Testis (tissue), 2 donors: ENCODE data around the gene COL15A1.

ENCODE experiments used
- POLR2A ChIP-seq: fragments of 450-650 bp; IDR thresholded peaks from one replicate; pipeline ENCODE4 v1.6.1; 2017; ENCODE audit warnings: antibody characterized with exemption, mild to moderate bottlenecking, moderate library complexity
- TF ChIP-seq, protein P1 (sequence below), 3 experiments: fragments of 450-650 bp in 2 of 3; fragments of 200-600 bp in 1 of 3; sonication (generic) in 1 of 3; IDR thresholded peaks; one replicate each; pipeline ENCODE4 v1.5.1; 2016 to 2019; ENCODE audit warnings: antibody characterized with exemption in 3 of 3, mild to moderate bottlenecking in 2 of 3, moderate library complexity in 1 of 3

DNA sequence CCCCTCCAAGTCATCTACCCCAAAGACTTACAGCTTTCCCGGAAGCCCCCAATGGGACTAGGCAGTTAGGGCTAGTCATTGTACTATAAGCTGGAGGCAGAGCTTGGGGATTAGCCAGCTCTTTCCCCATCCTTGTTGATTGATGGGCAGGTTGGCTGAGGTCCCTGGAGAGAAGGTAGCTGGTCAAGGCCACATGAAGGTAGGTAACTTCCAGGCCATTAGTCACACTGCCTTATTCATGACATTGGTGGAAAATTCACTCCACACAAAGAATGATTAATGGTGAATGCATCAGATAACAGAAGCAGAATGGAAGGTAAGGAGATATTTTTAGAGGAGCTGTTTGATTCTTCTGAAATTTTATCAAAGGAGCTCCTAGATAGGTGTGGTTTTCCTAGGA, 111.7 kb downstream of the COL15A1 start:
- TF ChIP-seq, protein P1, sequence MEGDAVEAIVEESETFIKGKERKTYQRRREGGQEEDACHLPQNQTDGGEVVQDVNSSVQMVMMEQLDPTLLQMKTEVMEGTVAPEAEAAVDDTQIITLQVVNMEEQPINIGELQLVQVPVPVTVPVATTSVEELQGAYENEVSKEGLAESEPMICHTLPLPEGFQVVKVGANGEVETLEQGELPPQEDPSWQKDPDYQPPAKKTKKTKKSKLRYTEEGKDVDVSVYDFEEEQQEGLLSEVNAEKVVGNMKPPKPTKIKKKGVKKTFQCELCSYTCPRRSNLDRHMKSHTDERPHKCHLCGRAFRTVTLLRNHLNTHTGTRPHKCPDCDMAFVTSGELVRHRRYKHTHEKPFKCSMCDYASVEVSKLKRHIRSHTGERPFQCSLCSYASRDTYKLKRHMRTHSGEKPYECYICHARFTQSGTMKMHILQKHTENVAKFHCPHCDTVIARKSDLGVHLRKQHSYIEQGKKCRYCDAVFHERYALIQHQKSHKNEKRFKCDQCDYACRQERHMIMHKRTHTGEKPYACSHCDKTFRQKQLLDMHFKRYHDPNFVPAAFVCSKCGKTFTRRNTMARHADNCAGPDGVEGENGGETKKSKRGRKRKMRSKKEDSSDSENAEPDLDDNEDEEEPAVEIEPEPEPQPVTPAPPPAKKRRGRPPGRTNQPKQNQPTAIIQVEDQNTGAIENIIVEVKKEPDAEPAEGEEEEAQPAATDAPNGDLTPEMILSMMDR (IDR thresholded peaks at IDR 0.05) = no peak
- TF ChIP-seq POLR2A = no peak
